Endothelial cell of umbilical vein (primary cell): ENCODE data around the gene SLC44A1. TPM values are rescaled to one million over a fixed set of nuclear protein-coding genes. Genes with fewer than 3 reads are reported as not detected.

ENCODE experiments used
- BruUV-seq: library from RNA; stranded (reverse); fragments of 400-500 nt; replicated peaks from 2 replicates; lab custom pipeline; 2021; lab: Mats Ljungman, UMichigan
- CTCF ChIA-PET: fragments of 300-600, 350-600 bp; sonication (Branson Sonifier 250); formaldehyde crosslinking; loops from one replicate; lab custom pipeline; 2021; ENCODE audit warnings: antibody characterized with exemption, inconsistent platforms; lab: Charles Lee
- POLR2A ChIA-PET: fragments of 300-600, 350-600 bp; sonication (Branson Sonifier 250); formaldehyde crosslinking; loops from one replicate; lab custom pipeline; 2021; ENCODE audit warnings: antibody characterized with exemption, inconsistent platforms; lab: Charles Lee
- DNase-seq: peaks from one replicate; pipeline ENCODE4 v3.0.0-alpha.2; 2011; ENCODE audit warnings: low read depth, low spot score
- FAIRE-seq: peaks from 2 replicates; lab custom pipeline; 2011; peaks lifted over from hg19 to GRCh38; lab: Jason Lieb, UNC
- H2AFZ ChIP-seq: 2 replicates; pipeline ENCODE4 v1.6.0; 2012; ENCODE audit warnings: low read depth, low read length, control low read depth, inconsistent platforms
- H3K27ac ChIP-seq: 2 replicates; pipeline ENCODE4 v1.5.1; 2011; ENCODE audit warnings: low read depth, mild to moderate bottlenecking, control low read depth, low read length, moderate library complexity; ENCODE audit not compliant: insufficient read depth
- H3K27me3 ChIP-seq, 2 experiments: 2 replicates each; pipeline versions ENCODE4 v1.6.0 to v1.6.1; 2011; ENCODE audit warnings: low read length in 2 of 2, mixed read lengths in 1 of 2; ENCODE audit not compliant: control insufficient read depth in 2 of 2, insufficient read depth in 2 of 2
- H3K36me3 ChIP-seq, 2 experiments: 2 replicates in 1 of 2; 3 replicates in 1 of 2; pipeline ENCODE4 v1.5.1; 2011; ENCODE audit warnings: low read length in 2 of 2, mild to moderate bottlenecking in 1 of 2, moderate library complexity in 1 of 2; ENCODE audit not compliant: control insufficient read depth in 2 of 2, insufficient read depth in 2 of 2; ENCODE audit errors: extremely low read depth in 1 of 2
- H3K4me1 ChIP-seq: 3 replicates; pipeline ENCODE4 v1.5.1; 2011; ENCODE audit warnings: mild to moderate bottlenecking, low read length; ENCODE audit not compliant: control insufficient read depth, insufficient read depth; ENCODE audit errors: extremely low read depth
- H3K4me2 ChIP-seq: 2 replicates; pipeline ENCODE4 v1.6.1; 2011; ENCODE audit warnings: low read length, control low read depth, mixed read lengths; ENCODE audit not compliant: insufficient read depth
- H3K4me3 ChIP-seq, 3 experiments: fragments of 200-600 bp in 1 of 3; sonication (generic), shearing (Covaris generic) in 1 of 3; replicated peaks in 1 of 3; 2 replicates each; pipeline ENCODE4 v1.5.1; 2011 to 2016; ENCODE audit warnings: control low read depth in 3 of 3, low read length in 3 of 3, mild to moderate bottlenecking in 2 of 3, inconsistent platforms in 1 of 3, low read depth in 1 of 3, moderate library complexity in 1 of 3; ENCODE audit not compliant: insufficient read depth in 1 of 3
- H3K79me2 ChIP-seq: 2 replicates; pipeline ENCODE4 v1.6.0; 2012; ENCODE audit warnings: low read length, inconsistent platforms; ENCODE audit not compliant: control insufficient read depth, insufficient read depth
- H3K9ac ChIP-seq: replicated peaks from 2 replicates; pipeline ENCODE3; 2011; ENCODE audit warnings: low read length, control low read depth; ENCODE audit not compliant: insufficient read depth; ENCODE audit errors: extremely low read depth
- H3K9me1 ChIP-seq: replicated peaks from 3 replicates; pipeline ENCODE4 v1.6.0; 2011; ENCODE audit warnings: mild to moderate bottlenecking, low read length; ENCODE audit not compliant: control insufficient read depth, insufficient read depth; ENCODE audit errors: extremely low read depth
- H3K9me3 ChIP-seq: replicated peaks from 2 replicates; pipeline ENCODE4 v1.5.1; 2012; ENCODE audit warnings: low read length, inconsistent platforms; ENCODE audit not compliant: control insufficient read depth, insufficient read depth
- H4K20me1 ChIP-seq: replicated peaks from 2 replicates; pipeline ENCODE3; 2011; ENCODE audit warnings: mild to moderate bottlenecking, low read length; ENCODE audit not compliant: control insufficient read depth, insufficient read depth; ENCODE audit errors: extremely low read depth
- CTCF ChIP-seq, 2 donors: IDR thresholded peaks; 1 replicate in 1 of 2; 2 replicates in 1 of 2; pipeline ENCODE4 v1.5.1; 2011; ENCODE audit warnings: low read length in 2 of 2, mild to moderate bottlenecking in 2 of 2, moderate library complexity in 2 of 2, control low read depth in 1 of 2, inconsistent platforms in 1 of 2, low read depth in 1 of 2; ENCODE audit not compliant: insufficient read depth in 1 of 2; ENCODE audit errors: extremely low read depth in 1 of 2
- EZH2 ChIP-seq: IDR thresholded peaks from 2 replicates; pipeline ENCODE4 v1.6.1; 2012; ENCODE audit warnings: borderline replicate concordance, low read depth, mild to moderate bottlenecking, moderate library complexity, low read length, inconsistent platforms; ENCODE audit not compliant: severe bottlenecking
- FOS ChIP-seq: IDR thresholded peaks from 2 replicates; pipeline ENCODE4 v1.6.1; 2011; ENCODE audit warnings: mild to moderate bottlenecking, low read length, moderate library complexity, borderline replicate concordance; ENCODE audit not compliant: insufficient read depth
- GATA2 ChIP-seq: IDR thresholded peaks from 2 replicates; pipeline ENCODE4 v1.7.0; 2011; ENCODE audit warnings: low read depth, mild to moderate bottlenecking, moderate library complexity, mixed read lengths, low read length; ENCODE audit not compliant: insufficient read length, insufficient read depth
- JUN ChIP-seq: IDR thresholded peaks from 2 replicates; pipeline ENCODE4 v1.6.1; 2011; ENCODE audit warnings: borderline replicate concordance, low read depth; ENCODE audit not compliant: insufficient read length, insufficient read depth
- MAX ChIP-seq: IDR thresholded peaks from 2 replicates; pipeline ENCODE4 v1.6.1; 2011; ENCODE audit not compliant: insufficient read depth, insufficient read length
- MYC ChIP-seq: IDR thresholded peaks from one replicate; pipeline ENCODE4 v1.6.1; 2011; ENCODE audit warnings: mild to moderate bottlenecking, low read depth, low read length
- POLR2A ChIP-seq: IDR thresholded peaks from 2 replicates; pipeline ENCODE4 v1.6.1; 2012; ENCODE audit warnings: low read depth, mild to moderate bottlenecking, control low read depth, low read length
- POLR2AphosphoS5 ChIP-seq: IDR thresholded peaks from 2 replicates; pipeline ENCODE4 v1.6.1; 2012; ENCODE audit warnings: low read depth, mild to moderate bottlenecking, control low read depth, low read length, moderate library complexity; ENCODE audit not compliant: insufficient read depth
- dilution Hi-C: fragments of 300-500 bp; cut with MboI; formaldehyde crosslinking; loops from one replicate; pipeline ENCODE4 v1.15.0; 2019; ENCODE audit warnings: low sequenced_read_pairs; ENCODE audit not compliant: extremely low pct_ligation_motif_present
- intact Hi-C: fragments of 100-400 bp; cut with micrococcal nuclease; formaldehyde crosslinking; loops from one replicate; pipeline ENCODE4 v1.10.0; 2022
- polyA plus RNA-seq, 4 experiments: library from polyadenylated mRNA; depleted of rRNA in 3 of 4; stranded (reverse) in 3 of 4; unstranded in 1 of 4; fragments of >200 nt; gene quantifications; 2 replicates each; pipeline versions ENCODE4 v1.2.1 to v1.2.3, GENCODE V29; 2011 to 2012; ENCODE audit warnings: missing spikeins in 1 of 4
- total RNA-seq: library from RNA; stranded (reverse); gene quantifications from 2 replicates; pipeline ENCODE4 v1.2.3, GENCODE V29; 2021

SLC44A1 gene
- total and polyA plus RNA-seq, 2 donors (not counting 3 experiments of a cell fraction or from before 2014, with no cell fraction given) = 16.1 to 37.7 TPM

- intact Hi-C loops = loop anchor here (5.0 kb wide), 2 partner anchors 112 to 247 kb away; partner anchors contain the start of genes FKTN and TMEM38B
- dilution Hi-C loops = no loop called here
- FAIRE-seq = no peak
- Histone ChIP-seq H3K9me3 (no peaks in the 10 kb centered on the region), H3K4me1 (peaks cover 14% of the 10 kb centered on the region), H3K36me3 (no peaks in the 10 kb centered on the region), H3K27me3 (no peaks in the 10 kb centered on the region), H3K79me2 (peaks cover 21% of the 10 kb centered on the region), H3K4me3 (no peak overlapping the region), H4K20me1 (no peaks in the 10 kb centered on the region), H3K27ac (no peak overlapping the region), H2AFZ (no peak overlapping the region), H3K9ac (no peak overlapping the region), H3K4me2 (no peak overlapping the region), H3K9me1 (no peaks in the 10 kb centered on the region)
- ChIA-PET POLR2A (no interaction called here), CTCF (interaction anchor here (0.7 to 1.1 kb wide), 4 partner anchors 20 to 201 kb away, joined by 3 to 4 read pairs (median 3); partner anchors contain the start of gene SLC44A1)
- no peak for DNase-seq
- TF ChIP-seq MAX (no peak), FOS (no peak), POLR2A (no peak), POLR2AphosphoS5 (no peak)
- no TSS peak for BruUV-seq
Observed at GRCh38 chr9:105445203-105445881, 200.9 kb downstream of the SLC44A1 start.

GRCh38 chr9:105447386-105447813 lies 202.9 kb downstream of the SLC44A1 start:
- dilution Hi-C loops = no loop called here
- FAIRE-seq (no peak), DNase-seq (no peak)
- Histone ChIP-seq H3K79me2 (peaks cover 37% of the 10 kb centered on the region), H3K36me3 (no peaks in the 10 kb centered on the region), H3K4me2 (peak overlapping the region; percentile 63), H2AFZ (peak overlapping the region; percentile 94), H3K9ac (peak overlapping the region; percentile 78), H3K4me3 (peak overlapping the region; percentile 35 to 84 (median 74)), H3K9me1 (no peaks in the 10 kb centered on the region), H3K27ac (no peak overlapping the region), H4K20me1 (no peaks in the 10 kb centered on the region), H3K27me3 (no peaks in the 10 kb centered on the region), H3K9me3 (no peaks in the 10 kb centered on the region), H3K4me1 (peaks cover 17% of the 10 kb centered on the region)
- BruUV-seq = no TSS peak
- ChIA-PET POLR2A (no interaction called here), CTCF (no interaction called here)
- TF ChIP-seq EZH2 (no peak), POLR2AphosphoS5 (no peak), POLR2A (no peak), MAX (no peak), GATA2 (no peak), MYC (no peak), FOS (no peak), CTCF (IDR thresholded peaks at IDR 0.05; ENCODE audit: extremely low read depth in 1 of 2, insufficient read depth in 1 of 2, low read depth in 1 of 2, low read length in 2 of 2) (no peak), JUN (no peak)
- intact Hi-C loops = loop anchor here (5.0 kb wide), 2 partner anchors 110 to 245 kb away; partner anchors contain the start of genes FKTN and TMEM38B
